Naive B cell (primary cell): Measurements from ENCODE around the gene GAS6. TPM values are rescaled to one million over a fixed set of nuclear protein-coding genes. Genes with fewer than 3 reads are reported as not detected.
"Not testable (repeated sequence)": the region's sequence is repeated elsewhere in the genome, so short reads cannot be mapped to it uniquely, and the experiment has no call there.

ENCODE experiments used
- ATAC-seq, 2 donors: fragments of 150-1000 bp; cut with Tn5 transposase; 2 replicates each; pipeline ENCODE4 v1.10.0; 2021; ENCODE audit warnings: low read depth in 2 of 2, mild to moderate bottlenecking in 2 of 2, moderate library complexity in 2 of 2
- DNase-seq: peaks from one replicate; pipeline ENCODE4 v3.0.0; 2022
- H3K27ac Mint-ChIP-seq, 6 donors: one replicate each; pipeline ENCODE4 v1.8.0; 2020 to 2022; ENCODE audit warnings: mild to moderate bottlenecking in 6 of 6, mixed read lengths in 6 of 6, moderate library complexity in 5 of 6, inconsistent platforms in 2 of 6
- H3K27me3 Mint-ChIP-seq, 3 donors: one replicate each; pipeline ENCODE4 v1.8.0; 2021 to 2022; ENCODE audit warnings: mixed read lengths in 3 of 3, mild to moderate bottlenecking in 1 of 3
- H3K36me3 Mint-ChIP-seq, 2 donors: one replicate each; pipeline ENCODE4 v1.8.0; 2020 to 2022; ENCODE audit warnings: mixed read lengths in 2 of 2, inconsistent platforms in 1 of 2, mild to moderate bottlenecking in 1 of 2
- H3K4me1 Mint-ChIP-seq, 3 donors: one replicate each; pipeline ENCODE4 v1.8.0; 2020 to 2022; ENCODE audit warnings: mixed read lengths in 3 of 3, inconsistent platforms in 1 of 3, mild to moderate bottlenecking in 1 of 3, moderate library complexity in 1 of 3
- H3K4me3 Mint-ChIP-seq, 8 donors: one replicate each; pipeline ENCODE4 v1.8.0; 2020 to 2022; ENCODE audit warnings: mild to moderate bottlenecking in 8 of 8, mixed read lengths in 8 of 8, moderate library complexity in 8 of 8, inconsistent platforms in 2 of 8
- H3K9me3 Mint-ChIP-seq, 7 donors: one replicate each; pipeline ENCODE4 v1.8.0; 2020 to 2022; ENCODE audit warnings: mixed read lengths in 7 of 7, mild to moderate bottlenecking in 5 of 7, inconsistent platforms in 2 of 7, moderate library complexity in 1 of 7
- polyA plus RNA-seq, 6 donors: library from polyadenylated mRNA; unstranded; fragments of 300-500 nt; fragmentation: Illumina TruSeq; gene quantifications; one replicate each; pipeline ENCODE4 v1.2.3, GENCODE V29; 2021; ENCODE audit warnings: low read depth in 6 of 6

Gene GAS6
- polyA plus RNA-seq, 6 donors from 2014 or later = 0.20 to 0.70 (median 0.40) TPM; not detected in 1

- H3K9me3 Mint-ChIP-seq = peaks cover 0 to 6% (median 0%) of the 10 kb centered on the region in 7 donors
- H3K4me1 Mint-ChIP-seq = no peaks in the 10 kb centered on the region
- H3K27me3 Mint-ChIP-seq = peaks cover 15 to 32% (median 25%) of the 10 kb centered on the region in 3 donors
- peak in 1 of 2 donors; percentile 21 for ATAC-seq
- DNase-seq = no peak
- H3K4me3 Mint-ChIP-seq = no peak overlapping the region
- no peaks in the 10 kb centered on the region for H3K36me3 Mint-ChIP-seq
- no peak overlapping the region for H3K27ac Mint-ChIP-seq
Observed at GRCh38 chr13:113874579-113875428, 10.9 kb upstream of the GAS6 start.

GRCh38 chr13:113874177-113874576 is 10.3 kb upstream of the GAS6 start:
- Mint-ChIP-seq H3K27ac (no peak overlapping the region), H3K4me1 (no peaks in the 10 kb centered on the region), H3K27me3 (peaks cover 15 to 29% (median 28%) of the 10 kb centered on the region in 3 donors), H3K36me3 (no peaks in the 10 kb centered on the region), H3K4me3 (no peak overlapping the region), H3K9me3 (peaks cover 0 to 6% (median 0%) of the 10 kb centered on the region in 7 donors)
- no peak for ATAC-seq
- no peak for DNase-seq

- no peak for DNase-seq
- peaks cover 5 to 9% (median 5%) of the 10 kb centered on the region in 3 donors for H3K4me1 Mint-ChIP-seq
- ATAC-seq = no peak
- no peak overlapping the region for H3K27ac Mint-ChIP-seq
- peaks cover 0 to 4% of the 10 kb centered on the region in 2 donors for H3K36me3 Mint-ChIP-seq
- peaks cover 0 to 13% (median 5%) of the 10 kb centered on the region in 7 donors for H3K9me3 Mint-ChIP-seq
- peaks cover 47 to 64% (median 58%) of the 10 kb centered on the region in 3 donors for H3K27me3 Mint-ChIP-seq
- no peak overlapping the region for H3K4me3 Mint-ChIP-seq
Observed at GRCh38 chr13:113869263-113869662, 5.4 kb upstream of the GAS6 start.

- H3K9me3 Mint-ChIP-seq, H3K36me3 Mint-ChIP-seq, ATAC-seq, DNase-seq, H3K27ac Mint-ChIP-seq: not testable (repeated sequence)
- Mint-ChIP-seq H3K27me3 (peaks cover 45 to 58% (median 53%) of the 10 kb centered on the region in 3 donors), H3K4me3 (peak overlapping the region in 1 of 8 donors; percentile 37), H3K4me1 (peaks cover 6 to 12% (median 9%) of the 10 kb centered on the region in 3 donors)
Observed at GRCh38 chr13:113867913-113868312, 4.0 kb upstream of the GAS6 start.

GRCh38 chr13:113865427-113865826 is 1.6 kb upstream of the GAS6 start:
- H3K27ac Mint-ChIP-seq = no peak overlapping the region
- H3K27me3 Mint-ChIP-seq = peaks cover 45 to 74% (median 49%) of the 10 kb centered on the region in 3 donors
- H3K36me3 Mint-ChIP-seq = peaks cover 0 to 4% of the 10 kb centered on the region in 2 donors
- DNase-seq (no peak), ATAC-seq (no peak)
- H3K9me3 Mint-ChIP-seq = peaks cover 0 to 8% (median 3%) of the 10 kb centered on the region in 7 donors
- H3K4me1 Mint-ChIP-seq = peaks cover 10 to 14% (median 11%) of the 10 kb centered on the region in 3 donors
- H3K4me3 Mint-ChIP-seq = peak overlapping the region in 7 of 8 donors; percentile 12 to 79 (median 60)

GRCh38 chr13:113864273-113864890 is 506 bp upstream of the GAS6 start:
- DNase-seq (no peak), ATAC-seq (no peak)
- Mint-ChIP-seq H3K4me3 (peak overlapping the region; percentile 46 to 87 (median 76)), H3K9me3 (peaks cover 0 to 8% (median 3%) of the 10 kb centered on the region in 7 donors), H3K4me1 (peaks cover 10 to 15% (median 14%) of the 10 kb centered on the region in 3 donors), H3K36me3 (peaks cover 0 to 4% of the 10 kb centered on the region in 2 donors), H3K27ac (no peak overlapping the region), H3K27me3 (peaks cover 44 to 69% (median 53%) of the 10 kb centered on the region in 3 donors)

- ATAC-seq (peak; percentile 58 to 68), DNase-seq (peak; percentile 19)
- Mint-ChIP-seq H3K9me3 (peaks cover 0 to 11% (median 5%) of the 10 kb centered on the region in 7 donors), H3K4me3 (peak overlapping the region; percentile 51 to 85 (median 78)), H3K4me1 (peaks cover 10 to 19% (median 14%) of the 10 kb centered on the region in 3 donors), H3K36me3 (peaks cover 0 to 4% of the 10 kb centered on the region in 2 donors), H3K27ac (no peak overlapping the region), H3K27me3 (peaks cover 49 to 64% (median 51%) of the 10 kb centered on the region in 3 donors)
Observed at GRCh38 chr13:113862931-113863523, 849 bp downstream of the GAS6 start.

- peaks cover 44 to 60% (median 47%) of the 10 kb centered on the region in 3 donors for H3K27me3 Mint-ChIP-seq
- peak overlapping the region; percentile 36 to 85 (median 78) for H3K4me3 Mint-ChIP-seq
- H3K27ac Mint-ChIP-seq = no peak overlapping the region
- H3K36me3 Mint-ChIP-seq = no peaks in the 10 kb centered on the region
- DNase-seq = no peak
- no peak for ATAC-seq
- peaks cover 0 to 11% (median 3%) of the 10 kb centered on the region in 7 donors for H3K9me3 Mint-ChIP-seq
- peaks cover 10 to 19% (median 14%) of the 10 kb centered on the region in 3 donors for H3K4me1 Mint-ChIP-seq
Observed at GRCh38 chr13:113862191-113862930, 1.5 kb downstream of the GAS6 start.

- H3K27me3 Mint-ChIP-seq = peaks cover 45 to 55% (median 47%) of the 10 kb centered on the region in 3 donors
- DNase-seq (no peak), ATAC-seq (no peak)
- peaks cover 10 to 19% (median 14%) of the 10 kb centered on the region in 3 donors for H3K4me1 Mint-ChIP-seq
- H3K4me3 Mint-ChIP-seq = peak overlapping the region in 7 of 8 donors; percentile 9 to 78 (median 57)
- no peaks in the 10 kb centered on the region for H3K36me3 Mint-ChIP-seq
- no peak overlapping the region for H3K27ac Mint-ChIP-seq
- peaks cover 0 to 11% (median 3%) of the 10 kb centered on the region in 7 donors for H3K9me3 Mint-ChIP-seq
Observed at GRCh38 chr13:113861433-113862030, 2.3 kb downstream of the GAS6 start.

GRCh38 chr13:113860665-113861432 is 3.0 kb downstream of the GAS6 start:
- DNase-seq (no peak), ATAC-seq (no peak)
- Mint-ChIP-seq H3K27ac (peak overlapping the region in 2 of 6 donors; percentile 32 to 86), H3K4me3 (peak overlapping the region in 5 of 8 donors; percentile 12 to 78 (median 21)), H3K36me3 (no peaks in the 10 kb centered on the region), H3K9me3 (peaks cover 0 to 11% (median 3%) of the 10 kb centered on the region in 7 donors), H3K27me3 (peaks cover 43 to 56% (median 45%) of the 10 kb centered on the region in 3 donors), H3K4me1 (peaks cover 10 to 19% (median 14%) of the 10 kb centered on the region in 3 donors)

GRCh38 chr13:113860051-113860664 is 3.7 kb downstream of the GAS6 start:
- Mint-ChIP-seq H3K27ac (peak overlapping the region in 2 of 6 donors; percentile 56 to 86), H3K9me3 (peaks cover 0 to 11% (median under 1%) of the 10 kb centered on the region in 7 donors), H3K4me3 (peak overlapping the region in 3 of 8 donors; percentile 12 to 33 (median 15)), H3K4me1 (peaks cover 10 to 19% (median 12%) of the 10 kb centered on the region in 3 donors), H3K27me3 (peaks cover 36 to 50% (median 39%) of the 10 kb centered on the region in 3 donors), H3K36me3 (no peaks in the 10 kb centered on the region)
- ATAC-seq = no peak
- DNase-seq = no peak
